Ramos (cell line): ENCODE data around the gene CHEK2.
"Not testable (repeated sequence)": the region's sequence is repeated elsewhere in the genome, so short reads cannot be mapped to it uniquely, and the experiment has no call there.

Experiments
- in situ Hi-C: fragments of 300-500 bp; cut with MboI; formaldehyde crosslinking; loops from one replicate; pipeline ENCODE4 v1.14.3; 2022; ENCODE audit warnings: low sequenced_read_pairs; ENCODE audit not compliant: unreplicated experiment

The CHEK2 gene

DNA sequence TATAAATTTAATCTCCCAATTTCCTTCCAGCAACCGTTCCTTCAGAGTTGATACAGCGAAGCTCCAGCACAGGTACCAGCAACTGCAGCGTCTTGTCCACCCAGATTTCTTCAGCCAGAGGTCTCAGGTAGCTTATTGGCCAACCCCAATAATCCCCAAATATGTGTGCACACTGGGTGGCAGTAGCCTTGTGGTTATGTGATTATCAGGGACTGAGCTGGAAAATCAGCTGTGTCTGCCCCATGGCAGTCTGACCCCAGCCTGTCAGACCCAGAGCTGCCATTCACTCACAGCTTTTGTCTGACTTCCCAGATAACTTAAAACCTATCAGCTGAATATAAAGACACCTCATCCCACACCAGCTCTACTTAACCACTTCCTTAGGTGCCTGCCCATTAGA is 2.2 kb upstream of the CHEK2 start:
- in situ Hi-C loops: no loop called here

DNA sequence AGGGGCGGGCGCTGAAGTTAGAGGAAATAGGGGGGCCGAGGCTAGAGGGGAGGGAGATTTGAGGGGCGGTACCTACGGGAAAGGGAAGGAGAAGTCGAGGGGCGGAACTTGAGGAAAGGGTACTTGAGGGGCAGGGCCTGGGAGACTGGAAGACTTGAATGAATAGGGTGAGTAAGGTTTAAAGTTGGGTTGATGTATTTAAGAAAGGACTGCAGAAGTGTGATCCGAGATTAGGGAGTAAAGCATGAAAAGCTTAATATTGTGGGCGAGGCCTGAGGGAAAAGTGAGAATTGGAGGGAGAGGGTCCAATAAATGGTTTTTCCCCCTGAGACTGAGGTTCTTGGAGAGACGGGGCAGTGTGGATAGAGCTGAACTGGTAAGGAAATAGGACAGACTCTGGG is 942 bp upstream of the CHEK2 start:
- in situ Hi-C loops: no loop called here

GRCh38 chr22:28741200-28741784 is 328 bp downstream of the CHEK2 start:
- in situ Hi-C loops: no loop called here

GRCh38 chr22:28738876-28739275 is 2.7 kb downstream of the CHEK2 start:
- in situ Hi-C loops: not testable (repeated sequence)

GRCh38 chr22:28737701-28738100 is 3.9 kb downstream of the CHEK2 start:
- in situ Hi-C loops: no loop called here

GRCh38 chr22:28736301-28737155 is 5.1 kb downstream of the CHEK2 start:
- in situ Hi-C loops: no loop called here

GRCh38 chr22:28734393-28734792 is 7.2 kb downstream of the CHEK2 start:
- in situ Hi-C loops: no loop called here

GRCh38 chr22:28730179-28730578 is 11.4 kb downstream of the CHEK2 start:
- in situ Hi-C loops: no loop called here

DNA sequence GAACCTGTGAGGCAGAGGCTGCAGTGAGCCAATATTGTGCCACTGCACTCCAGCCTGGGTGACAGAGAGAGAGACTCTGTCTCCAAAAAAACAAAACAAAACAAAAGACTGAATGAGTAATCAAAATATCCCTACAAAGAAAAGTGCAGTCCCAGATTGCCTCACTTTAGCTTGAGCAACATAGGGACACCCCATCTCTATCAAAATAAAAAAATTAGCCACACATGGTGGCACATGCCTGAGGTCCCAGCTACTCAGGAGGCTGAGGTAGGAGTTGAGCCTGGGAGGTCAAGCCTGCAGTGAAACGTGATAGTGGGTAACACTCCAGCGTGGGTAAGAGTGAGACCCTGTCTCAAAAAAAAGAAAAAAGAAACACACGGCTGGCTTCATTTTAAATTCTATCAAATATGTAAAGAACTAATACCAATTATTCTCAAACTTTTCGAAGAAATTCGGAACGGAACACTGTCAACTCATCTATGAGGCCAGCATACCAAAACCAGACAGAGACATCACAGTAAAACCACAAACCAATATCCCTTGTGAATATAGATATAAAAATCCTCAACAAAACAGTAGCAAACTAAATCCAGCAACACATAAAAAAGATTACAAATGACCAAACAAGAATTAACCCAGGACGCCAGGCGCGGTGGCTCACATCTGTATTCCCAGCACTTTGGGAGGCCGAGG is 12.9 kb downstream of the CHEK2 start:
- in situ Hi-C loops: no loop called here

- in situ Hi-C loops: no loop called here
Measured at GRCh38 chr22:28728002-28728401, 13.6 kb downstream of the CHEK2 start.

DNA sequence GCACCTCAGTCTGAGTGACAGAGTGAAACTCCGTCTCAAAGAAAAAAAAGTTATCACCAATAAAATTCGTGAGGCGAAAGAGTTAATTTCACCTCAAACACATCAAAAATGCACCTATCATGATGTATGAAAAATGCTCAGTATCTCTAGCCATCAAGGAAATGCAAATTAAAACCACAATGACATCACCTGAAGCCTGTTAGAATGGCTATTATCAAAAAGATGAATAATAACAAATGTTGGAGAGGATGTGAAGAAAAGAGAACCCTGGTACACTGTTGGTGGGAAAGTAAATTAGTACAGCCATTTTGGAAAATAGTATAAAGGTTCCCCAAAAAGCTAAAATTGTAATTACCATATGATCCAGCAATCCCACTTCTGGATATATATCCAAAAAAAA is 23.6 kb downstream of the CHEK2 start:
- in situ Hi-C loops: no loop called here

- in situ Hi-C loops: no loop called here
Measured at GRCh38 chr22:28716686-28717085, 24.9 kb downstream of the CHEK2 start.

- in situ Hi-C loops: no loop called here
Measured at GRCh38 chr22:28715611-28716010, 26.0 kb downstream of the CHEK2 start.

DNA sequence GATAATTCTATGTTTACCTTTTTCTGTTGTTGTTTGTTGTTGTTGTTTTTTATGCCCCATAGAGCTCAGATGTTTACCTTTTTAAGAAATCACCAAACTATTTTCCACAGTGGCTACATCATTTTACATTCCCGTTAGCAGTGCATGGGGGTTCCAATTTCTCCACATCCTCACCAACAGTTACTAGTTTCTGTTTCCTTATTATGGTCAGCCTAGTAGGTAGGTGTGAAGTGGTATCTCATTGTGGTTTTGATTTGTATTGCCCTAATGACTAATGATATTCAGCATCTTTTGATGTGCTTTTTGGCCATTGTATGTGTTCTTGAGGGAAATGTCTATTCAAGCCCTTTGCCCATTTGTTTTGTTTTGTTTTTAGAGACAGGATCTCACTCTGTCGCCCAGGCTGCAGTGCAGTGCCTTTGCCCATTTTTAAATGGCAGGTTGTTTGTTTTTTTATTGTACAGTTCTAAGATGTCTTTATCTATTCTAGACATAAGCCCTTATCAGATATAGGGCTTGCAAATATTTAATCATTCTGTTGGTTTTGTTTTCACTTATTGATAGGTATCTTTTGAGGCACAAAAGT is 27.5 kb downstream of the CHEK2 start:
- in situ Hi-C loops: no loop called here

DNA sequence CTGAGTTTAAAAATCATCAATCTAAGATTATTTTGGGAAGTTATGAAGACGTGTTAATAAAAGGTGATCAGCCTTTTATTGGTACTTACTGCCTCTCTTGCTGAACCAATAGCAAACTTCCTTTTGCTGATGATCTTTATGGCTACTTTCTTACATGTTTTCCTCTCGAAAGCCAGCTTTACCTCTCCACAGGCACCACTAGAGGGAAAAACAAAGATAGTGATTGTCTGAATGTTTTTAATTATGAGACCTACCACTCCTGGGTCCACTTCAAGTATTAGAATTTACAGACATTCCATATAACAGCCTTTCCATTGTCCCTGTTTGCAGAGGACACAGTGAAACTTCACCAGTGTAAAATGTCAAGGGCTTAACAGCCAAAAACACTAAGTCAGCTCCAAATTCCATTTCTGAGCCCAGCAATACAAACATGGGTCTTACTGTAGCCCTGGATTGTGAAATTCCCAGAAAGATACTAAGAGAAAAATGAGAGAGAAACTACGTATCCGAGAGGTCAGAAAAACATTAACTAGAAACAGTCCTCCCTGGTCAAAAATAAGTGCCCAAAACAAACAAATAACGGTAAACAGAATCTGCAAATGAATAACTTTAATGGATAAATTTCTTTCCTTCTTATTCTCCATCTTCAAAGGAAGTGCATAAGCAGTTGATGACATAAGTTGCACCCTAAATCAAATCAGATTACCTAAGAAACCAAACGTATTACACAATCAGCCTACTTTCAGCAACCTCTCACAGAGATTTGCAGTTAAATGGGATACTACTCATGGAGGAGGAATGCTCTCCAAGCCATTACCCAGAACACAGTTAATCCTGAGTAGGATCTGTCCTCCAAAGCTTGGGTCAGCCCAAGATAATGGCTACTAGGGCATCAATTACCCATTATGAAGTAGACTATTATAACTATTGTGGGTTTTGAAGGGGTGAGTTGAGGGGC is 29.5 kb downstream of the CHEK2 start:
- in situ Hi-C loops: no loop called here

- in situ Hi-C loops: no loop called here
Measured at GRCh38 chr22:28711341-28711740, 30.3 kb downstream of the CHEK2 start.

DNA sequence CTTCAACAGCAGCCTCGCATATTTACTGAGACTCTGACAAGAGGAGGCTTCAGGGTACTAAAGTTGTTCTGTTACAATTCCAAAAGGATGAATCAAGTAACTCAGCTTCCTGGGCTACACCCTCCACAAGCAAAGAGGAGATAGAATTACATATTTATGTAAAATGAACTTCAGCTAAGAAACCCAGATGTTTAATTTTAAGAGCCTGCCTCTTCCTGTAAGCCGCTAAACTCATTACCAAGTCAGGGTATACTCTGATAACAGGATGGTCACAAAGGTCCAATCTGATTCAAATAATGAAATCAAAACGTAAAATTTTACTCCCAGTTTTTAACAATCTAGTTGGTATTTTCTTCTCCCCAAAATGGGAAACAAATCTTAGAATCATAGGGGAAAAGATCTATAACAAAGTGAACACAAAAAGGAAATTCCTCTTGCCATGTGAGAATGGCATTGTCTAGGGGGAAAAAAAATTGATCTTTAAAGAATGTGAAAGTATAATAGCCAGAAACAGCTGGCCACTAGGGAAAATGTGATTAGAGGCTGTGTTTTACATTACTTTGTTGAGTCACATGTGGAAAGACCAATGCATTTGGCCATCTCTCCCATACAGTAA is 30.9 kb downstream of the CHEK2 start:
- in situ Hi-C loops: no loop called here

DNA sequence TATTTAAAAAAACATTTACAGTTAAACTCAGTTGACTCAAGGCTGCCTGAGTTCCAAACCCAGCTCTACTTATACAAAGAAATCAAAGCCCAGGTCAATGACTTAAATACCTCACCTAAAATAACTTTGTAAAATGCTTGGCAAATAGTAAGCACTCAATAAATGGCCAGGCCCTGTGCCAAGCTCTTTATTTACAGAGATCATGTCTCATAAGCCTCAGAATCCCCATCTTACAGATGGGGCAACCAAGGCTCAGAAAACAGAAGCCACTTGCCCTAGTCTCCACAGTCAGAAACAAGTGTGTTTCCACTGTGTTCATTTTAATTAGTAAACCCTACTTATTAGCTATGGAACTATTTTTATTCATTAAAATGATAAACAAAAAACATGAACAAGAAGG is 31.5 kb downstream of the CHEK2 start:
- in situ Hi-C loops: no loop called here

- in situ Hi-C loops: no loop called here
Measured at GRCh38 chr22:28706845-28707244, 34.8 kb downstream of the CHEK2 start.
